Heart left ventricle (tissue), 16 donors: ENCODE measurements around the gene PLA2G4A. TPM values are rescaled to one million over a fixed set of nuclear protein-coding genes. Genes with fewer than 3 reads are reported as not detected.
A peak's percentile ranks its signal among the peaks of the same experiment; 100 is the strongest.

Source experiments
- ATAC-seq, 4 donors: fragments of 200-7000 bp; cut with Tn5 transposase; one replicate each; pipeline ENCODE4 v1.9.1; 2020 to 2022; ENCODE audit warnings: moderate library complexity in 4 of 4, mild to moderate bottlenecking in 3 of 4, moderate number of reproducible peaks in 1 of 4
- DNase-seq, 5 donors: peaks; one replicate each; pipeline ENCODE4 v3.0.0-alpha.2; 2020
- H3K27ac ChIP-seq, 12 donors: fragments of 200-600 bp; sonication (generic) in 4 of 12; one replicate each; pipeline versions ENCODE4 v1.5.0 to v1.8.0; 2016 to 2022; ENCODE audit warnings: mild to moderate bottlenecking in 2 of 12
- H3K27me3 ChIP-seq, 9 donors: fragments of 200-600 bp; sonication (generic) in 2 of 9; one replicate each; pipeline versions ENCODE4 v1.5.1 to v1.8.0; 2016 to 2022; ENCODE audit warnings: mild to moderate bottlenecking in 3 of 9
- H3K36me3 ChIP-seq, 9 donors: fragments of 200-600 bp; sonication (generic) in 2 of 9; one replicate each; pipeline versions ENCODE4 v1.5.0 to v1.8.0; 2018 to 2022; ENCODE audit warnings: mild to moderate bottlenecking in 2 of 9
- H3K4me1 ChIP-seq, 12 donors: fragments of 200-600 bp; sonication (generic) in 4 of 12; one replicate each; pipeline versions ENCODE4 v1.5.0 to v1.8.0; 2016 to 2022; ENCODE audit warnings: mild to moderate bottlenecking in 3 of 12
- H3K4me3 ChIP-seq, 12 donors: fragments of 200-600 bp; sonication (generic) in 4 of 12; one replicate each; pipeline versions ENCODE4 v1.5.0 to v1.8.0; 2017 to 2022; ENCODE audit warnings: mild to moderate bottlenecking in 9 of 12, moderate library complexity in 4 of 12
- H3K9me3 ChIP-seq, 12 donors: fragments of 200-600 bp; sonication (generic) in 4 of 12; one replicate each; pipeline versions ENCODE4 v1.5.0 to v1.8.0; 2016 to 2022; ENCODE audit warnings: mild to moderate bottlenecking in 1 of 12
- POLR2A ChIP-seq, 2 donors: fragments of 450-650 bp; IDR thresholded peaks; one replicate each; pipeline ENCODE4 v1.6.1; 2017; ENCODE audit warnings: antibody characterized with exemption in 2 of 2, mild to moderate bottlenecking in 2 of 2, moderate library complexity in 2 of 2
- WGBS, 4 donors: extraction: QIAGEN DNeasy Blood & Tissue Kit in 2 of 4; methylation state at CpG; one replicate each; pipeline versions ENCODE4 v1.1.5 to v1.1.7; 2013 to 2018; 5-methylcytosine and 5-hydroxymethylcytosine counted together
- intact Hi-C, 10 donors: fragments of 100-400 bp; cut with DNase I; formaldehyde crosslinking; loops; one replicate each; pipeline versions ENCODE4 v1.11.1 to v1.14.2; 2022
- polyA plus RNA-seq, 2 donors: library from polyadenylated mRNA; stranded (reverse); fragments of 200-250 nt; gene quantifications; one replicate each; pipeline ENCODE4 v1.2.3, GENCODE V29; 2013
- total RNA-seq, 9 donors: library from RNA; depleted of rRNA in 2 of 9; stranded (reverse); fragments of >200 nt in 2 of 9; fragmentation: NEBNext Ultra II Directional in 3 of 9; extraction: Animal tissue kit (Norgen Biotek cat#: 25700) in 3 of 9; gene quantifications; one replicate each; pipeline versions ENCODE4 v1.1.0 to v1.2.4, GENCODE V29; 2016 to 2023
- TF ChIP-seq, protein P1 (sequence below), 12 donors: fragments of 200-600 bp; sonication (generic) in 4 of 12; IDR thresholded peaks; one replicate each; pipeline versions ENCODE4 v1.5.0 to v1.8.0; 2018 to 2022; ENCODE audit warnings: antibody characterized with exemption in 12 of 12, mild to moderate bottlenecking in 5 of 12
- donor health status: ischemic (EF 13 %, LVEDD 7.1; RV severe dilation, severe dysfunction).
- donor health status: healthy with polysubstance abuse.
- donor health status: DM: no; HTN: yes; CAD: no.
- donor health status: DM: no; HTN: no; CAD: no.
- donor health status: ischemic (EF 25% LVEDD 6.9; RV normal size, moderate dysfunction).
- donor health status: ischemic (EF 25% LVEDD 5.7; RV mildly dilated, moderate dysfunction).
- donor health status: healthy.
- donor health status: DM: yes; HTN: yes; CAD: no.
- donor health status: ischemic (EF 35%, LVEDD 5.7; RV mildly dilated, moderate dysfunction).
- donor health status: nonischemic (EF 11% LVEDD 7.7; RV severe dilation, severe dysfunction).
- donor health status: DM: yes; HTN: yes; CAD: no.
- donor health status: PGD.
- donor health status: ischemic (EF 29% LVEDD 5.4; RV normal size, mild dysfunction).
- donor health status: nonischemic (EF 23%, LVEDD 6.1; RV moderate dilation, normal function).

PLA2G4A gene
- total and polyA plus RNA-seq, 11 donors, result 0.91 to 5.8 (median 1.8) TPM

- Histone ChIP-seq H3K27ac (no peak overlapping the region), H3K4me1 (peaks cover 0 to 38% (median 0%) of the 10 kb centered on the region in 12 donors), H3K27me3 (no peaks in the 10 kb centered on the region), H3K4me3 (no peak overlapping the region), H3K36me3 (no peaks in the 10 kb centered on the region), H3K9me3 (no peaks in the 10 kb centered on the region)
- intact Hi-C loops, result no loop called here
- no peak for DNase-seq
- no peak for TF ChIP-seq POLR2A (IDR thresholded peaks at IDR 0.05)
- no peak for ATAC-seq
- WGBS, 4 donors, result 60 to 74% (median 72%) methylated on average over 4 of the region's 4 CpGs
These were observed 13.8 kb downstream of the PLA2G4A start for GRCh38 chr1:186842547-186842946.

- H3K4me3 ChIP-seq, result no peak overlapping the region
- 59 to 72% (median 62%) methylated on average over 2 of the region's 2 CpGs for WGBS, 4 donors
- peaks cover 0 to 39% (median 0%) of the 10 kb centered on the region in 12 donors for H3K4me1 ChIP-seq
- intact Hi-C loops, result no loop called here
- no peak for DNase-seq
- no peaks in the 10 kb centered on the region for H3K27me3 ChIP-seq
- H3K9me3 ChIP-seq, result no peaks in the 10 kb centered on the region
- no peaks in the 10 kb centered on the region for H3K36me3 ChIP-seq
- TF ChIP-seq, protein P1, sequence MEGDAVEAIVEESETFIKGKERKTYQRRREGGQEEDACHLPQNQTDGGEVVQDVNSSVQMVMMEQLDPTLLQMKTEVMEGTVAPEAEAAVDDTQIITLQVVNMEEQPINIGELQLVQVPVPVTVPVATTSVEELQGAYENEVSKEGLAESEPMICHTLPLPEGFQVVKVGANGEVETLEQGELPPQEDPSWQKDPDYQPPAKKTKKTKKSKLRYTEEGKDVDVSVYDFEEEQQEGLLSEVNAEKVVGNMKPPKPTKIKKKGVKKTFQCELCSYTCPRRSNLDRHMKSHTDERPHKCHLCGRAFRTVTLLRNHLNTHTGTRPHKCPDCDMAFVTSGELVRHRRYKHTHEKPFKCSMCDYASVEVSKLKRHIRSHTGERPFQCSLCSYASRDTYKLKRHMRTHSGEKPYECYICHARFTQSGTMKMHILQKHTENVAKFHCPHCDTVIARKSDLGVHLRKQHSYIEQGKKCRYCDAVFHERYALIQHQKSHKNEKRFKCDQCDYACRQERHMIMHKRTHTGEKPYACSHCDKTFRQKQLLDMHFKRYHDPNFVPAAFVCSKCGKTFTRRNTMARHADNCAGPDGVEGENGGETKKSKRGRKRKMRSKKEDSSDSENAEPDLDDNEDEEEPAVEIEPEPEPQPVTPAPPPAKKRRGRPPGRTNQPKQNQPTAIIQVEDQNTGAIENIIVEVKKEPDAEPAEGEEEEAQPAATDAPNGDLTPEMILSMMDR (IDR thresholded peaks at IDR 0.05), result no peak
- TF ChIP-seq POLR2A (IDR thresholded peaks at IDR 0.05), result no peak
- no peak for ATAC-seq
- no peak overlapping the region for H3K27ac ChIP-seq
These were observed 14.5 kb downstream of the PLA2G4A start for GRCh38 chr1:186843226-186843625.

- 74 to 81% (median 80%) methylated on average over 2 of the region's 2 CpGs for WGBS, 4 donors
- intact Hi-C loops, result no loop called here
- no peak for ATAC-seq
- TF ChIP-seq, protein P1 (IDR thresholded peaks at IDR 0.05), result no peak
- no peak for TF ChIP-seq POLR2A (IDR thresholded peaks at IDR 0.05)
- Histone ChIP-seq H3K4me1 (peaks cover 0 to 39% (median 0%) of the 10 kb centered on the region in 12 donors), H3K27me3 (no peaks in the 10 kb centered on the region), H3K4me3 (no peak overlapping the region), H3K9me3 (no peaks in the 10 kb centered on the region), H3K27ac (no peak overlapping the region), H3K36me3 (no peaks in the 10 kb centered on the region)
- no peak for DNase-seq
These were observed 15.2 kb downstream of the PLA2G4A start for GRCh38 chr1:186843931-186844330.

DNA sequence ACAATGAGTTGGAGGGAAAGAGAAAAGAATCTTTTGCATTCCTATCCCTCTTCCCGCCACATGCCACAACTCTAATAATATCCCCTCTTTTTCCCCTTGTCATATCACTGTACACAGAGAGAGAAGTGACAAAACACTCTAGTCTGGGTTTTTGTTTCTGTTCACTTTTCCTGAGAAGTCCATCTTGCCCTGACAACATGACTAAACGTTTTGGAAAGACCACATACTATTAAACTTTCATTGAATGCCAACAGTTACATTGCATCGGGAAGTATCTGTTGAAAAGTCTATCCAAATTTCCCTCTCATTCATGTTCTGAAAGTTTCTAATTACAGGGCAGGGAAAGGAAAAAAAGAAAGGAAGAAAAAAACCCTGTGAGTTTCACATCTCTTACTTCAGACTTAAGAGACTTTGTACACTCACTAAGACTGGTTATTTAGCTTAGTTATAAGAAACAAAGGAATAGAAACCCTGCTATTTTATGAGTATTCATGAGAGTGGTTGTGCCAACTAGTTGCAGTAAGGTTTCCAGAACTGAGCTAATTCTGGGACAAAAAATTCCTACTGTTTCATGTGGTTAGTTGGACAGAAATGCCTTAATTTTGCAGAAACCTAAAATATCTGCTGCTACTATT lies 16.9 kb downstream of the PLA2G4A start:
- no peak for DNase-seq
- Histone ChIP-seq H3K27me3 (no peaks in the 10 kb centered on the region), H3K27ac (peak overlapping the region in 4 of 12 donors; percentile 8 to 56 (median 9)), H3K9me3 (no peaks in the 10 kb centered on the region), H3K4me3 (peak overlapping the region in 1 of 12 donors; percentile 1), H3K36me3 (no peaks in the 10 kb centered on the region), H3K4me1 (peaks cover 0 to 38% (median 0%) of the 10 kb centered on the region in 12 donors)
- WGBS, 4 donors, result 39 to 47% (median 42%) methylated on average over 3 of the region's 3 CpGs
- intact Hi-C loops, result no loop called here
- no peak for ATAC-seq
- TF ChIP-seq, protein P1 (IDR thresholded peaks at IDR 0.05), result no peak
- TF ChIP-seq POLR2A (IDR thresholded peaks at IDR 0.05), result no peak
